Activated T-cell treated with anti-CD3 and anti-CD28 coated beads, Interleukin-2, amount 50 U/mL, for 48 hours (primary cell): ENCODE measurements around the gene TSKU.

Experiments used
- DNase-seq, 2 experiments: peaks; one replicate each; pipeline ENCODE4 v3.0.0-alpha.2; 2020

TSKU gene, protein sequence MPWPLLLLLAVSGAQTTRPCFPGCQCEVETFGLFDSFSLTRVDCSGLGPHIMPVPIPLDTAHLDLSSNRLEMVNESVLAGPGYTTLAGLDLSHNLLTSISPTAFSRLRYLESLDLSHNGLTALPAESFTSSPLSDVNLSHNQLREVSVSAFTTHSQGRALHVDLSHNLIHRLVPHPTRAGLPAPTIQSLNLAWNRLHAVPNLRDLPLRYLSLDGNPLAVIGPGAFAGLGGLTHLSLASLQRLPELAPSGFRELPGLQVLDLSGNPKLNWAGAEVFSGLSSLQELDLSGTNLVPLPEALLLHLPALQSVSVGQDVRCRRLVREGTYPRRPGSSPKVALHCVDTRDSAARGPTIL

DNA sequence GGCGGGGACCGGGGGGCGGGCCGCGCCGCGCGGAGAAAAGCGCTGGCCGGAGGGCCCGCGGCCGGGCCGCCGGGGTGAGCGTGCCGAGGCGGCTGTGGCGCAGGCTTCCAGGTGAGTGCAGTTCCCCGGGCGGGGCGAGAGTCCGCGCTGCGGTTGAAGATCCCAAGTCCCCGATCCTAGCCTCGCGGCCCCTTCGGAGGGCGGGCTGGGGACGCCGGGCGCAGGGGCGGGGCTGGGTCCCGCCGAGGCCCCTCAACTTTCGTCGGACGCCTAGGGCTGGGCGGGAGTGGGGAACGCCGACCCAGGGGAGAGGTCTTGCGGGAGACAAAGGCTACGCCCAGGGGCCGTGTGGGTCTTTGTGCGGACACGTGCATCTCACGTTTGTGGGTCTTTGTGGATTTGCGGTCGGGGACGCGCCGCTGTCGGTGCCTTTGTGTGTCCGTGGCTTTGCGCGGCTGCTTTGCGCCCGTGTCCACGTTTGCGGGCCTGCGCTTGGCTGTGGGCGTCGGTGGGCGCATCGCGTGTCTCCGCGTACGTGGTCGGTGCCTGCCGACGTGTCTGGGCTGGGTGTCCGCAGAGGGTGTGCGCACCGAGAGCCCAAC, at the start of gene TSKU:
TSS of gene TSKU (plus strand) at position 63 of the 602 bp plus-strand sequence. CDS start 12,261 bp downstream, outside the sequence.
- DNase-seq = no peak

DNA sequence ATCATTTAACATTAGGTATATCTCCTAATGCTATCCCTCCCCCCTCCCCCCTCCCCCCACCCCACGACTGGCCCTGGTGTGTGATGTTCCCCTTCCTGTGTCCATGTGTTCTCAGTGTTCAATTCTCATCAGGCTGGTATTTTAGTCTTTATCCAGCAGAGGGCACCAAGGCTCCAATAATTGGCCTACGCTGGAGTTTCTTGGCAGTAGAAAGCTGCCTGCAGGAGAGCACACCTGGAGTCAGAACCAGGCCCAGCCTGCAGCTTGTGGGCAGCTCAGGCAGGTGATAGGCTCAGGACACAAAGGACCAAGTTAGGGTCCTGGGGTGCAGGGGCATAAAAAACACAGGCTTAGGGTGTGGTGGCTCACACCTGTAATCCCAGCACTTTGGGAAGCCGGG, 49.2 kb upstream of the TSKU start:
- DNase-seq = peak; percentile 48 to 52

DNA sequence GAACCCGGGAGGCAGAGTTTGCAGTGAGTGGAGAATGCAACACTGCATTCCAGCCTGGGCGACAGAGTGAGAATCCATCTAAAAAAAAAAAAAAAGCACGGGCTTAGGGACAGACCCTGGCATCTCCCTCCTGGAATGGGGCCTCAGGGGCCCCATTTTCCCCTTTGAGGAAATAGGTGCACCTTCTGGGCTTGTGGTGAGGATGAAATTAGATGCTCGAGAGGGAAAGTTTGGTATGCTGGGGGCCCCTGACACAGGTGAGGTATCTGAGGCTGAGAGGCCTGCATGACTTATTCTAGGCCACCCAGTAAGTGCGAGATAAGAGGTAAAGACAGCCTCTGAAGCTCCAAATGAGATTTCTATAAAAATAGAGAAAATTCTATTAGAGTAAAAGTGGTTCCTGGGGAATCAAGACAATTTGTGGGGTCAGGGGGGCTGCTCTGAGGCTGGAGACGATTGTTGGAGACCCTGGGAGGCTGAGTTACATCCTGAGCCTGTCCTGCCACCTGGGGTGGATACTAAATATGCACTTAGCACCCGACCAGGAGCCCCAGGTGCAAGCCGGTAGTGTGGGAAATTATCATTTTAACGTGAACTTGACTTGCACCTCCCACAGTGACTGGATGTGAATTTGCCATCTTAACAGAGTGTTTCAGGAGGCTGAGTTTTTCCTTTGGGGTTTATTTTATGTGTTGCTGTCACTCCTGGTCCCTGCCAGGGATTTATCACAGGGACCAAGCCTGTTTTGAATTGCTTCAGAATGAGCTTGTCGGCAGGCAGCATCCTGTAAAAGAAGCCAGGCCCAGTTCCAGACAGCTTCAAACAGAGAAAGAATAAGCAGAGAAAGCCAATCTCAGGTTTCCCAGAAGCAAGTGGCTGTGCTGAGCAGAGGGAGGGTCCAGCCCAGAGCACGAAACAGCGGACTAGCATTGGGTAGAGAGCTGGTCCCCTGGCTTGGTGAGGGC, 48.4 kb upstream of the TSKU start:
- no peak for DNase-seq

DNA sequence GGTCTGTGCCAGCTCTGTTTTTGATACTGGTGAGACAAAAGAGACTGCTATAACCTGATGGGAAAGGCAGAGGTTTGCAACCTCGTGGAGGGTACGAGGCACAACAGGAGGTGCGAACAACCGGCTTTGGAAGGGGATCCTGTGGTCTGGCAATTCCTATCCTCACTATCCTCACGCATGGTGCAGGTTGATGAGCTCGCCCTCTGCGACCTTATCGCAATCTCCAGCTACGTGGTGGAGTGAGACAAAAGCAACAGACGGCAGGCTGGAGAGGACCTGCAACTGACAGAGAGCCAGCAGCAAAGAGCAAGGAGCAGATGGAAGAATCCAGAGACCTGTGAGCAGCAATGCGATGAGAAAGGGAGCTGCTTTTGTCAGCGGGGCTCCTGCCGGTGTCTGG, 47.3 kb upstream of the TSKU start:
- DNase-seq = no peak

DNA sequence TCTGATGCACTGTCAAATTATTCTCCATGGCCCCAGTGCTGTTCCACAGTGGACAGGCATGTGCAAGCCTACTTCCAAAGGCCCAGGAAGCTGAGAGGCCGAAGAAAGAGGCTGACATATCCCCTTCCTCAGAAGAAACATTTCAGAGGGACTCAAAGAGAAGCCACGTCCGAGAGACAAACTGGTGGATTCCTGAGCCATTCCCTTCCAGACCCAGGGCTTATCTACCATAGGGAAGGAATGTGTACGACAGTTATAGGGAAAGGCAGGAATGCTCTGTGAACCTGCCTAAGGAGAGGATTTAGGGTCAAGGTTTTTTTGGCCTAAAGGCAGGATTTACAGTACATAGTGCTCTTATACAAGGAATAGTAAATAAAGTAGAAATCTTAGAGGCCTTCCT, 46.9 kb upstream of the TSKU start:
- no peak for DNase-seq

DNA sequence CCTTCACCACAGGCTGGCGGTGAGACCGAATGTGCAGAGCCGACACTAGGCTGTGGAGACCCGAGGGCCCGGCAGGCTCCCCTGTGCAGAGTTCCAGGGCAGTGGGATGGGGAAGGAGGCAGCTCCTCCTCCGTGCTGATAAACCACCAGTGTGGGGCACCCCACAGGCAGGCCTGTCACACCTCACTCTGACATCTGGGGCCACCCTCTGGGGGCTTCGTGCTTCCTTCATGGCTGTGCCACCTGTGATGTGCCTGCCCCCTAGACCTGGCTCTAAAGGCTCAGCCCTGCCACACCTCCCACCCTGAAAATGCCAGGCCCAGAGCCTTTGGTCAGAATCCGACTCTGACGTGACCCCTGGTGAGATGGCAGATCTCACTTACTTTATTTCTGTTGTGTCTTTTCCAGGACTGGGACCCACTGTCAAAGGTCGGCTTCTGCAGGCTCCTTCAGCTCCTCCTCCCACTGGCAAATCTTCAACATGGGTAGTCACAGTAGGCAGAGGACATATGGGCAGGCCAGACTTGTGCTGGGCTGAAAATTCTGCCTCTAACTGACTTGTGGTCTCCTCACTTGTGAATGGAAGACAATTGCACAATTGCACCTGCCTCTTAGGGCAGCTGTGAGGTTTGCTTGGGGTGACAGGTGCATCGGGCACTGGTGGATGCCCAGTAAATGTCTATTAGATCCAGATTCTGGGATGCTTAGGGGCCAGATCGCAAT, 46.2 kb upstream of the TSKU start:
- no peak for DNase-seq

DNA sequence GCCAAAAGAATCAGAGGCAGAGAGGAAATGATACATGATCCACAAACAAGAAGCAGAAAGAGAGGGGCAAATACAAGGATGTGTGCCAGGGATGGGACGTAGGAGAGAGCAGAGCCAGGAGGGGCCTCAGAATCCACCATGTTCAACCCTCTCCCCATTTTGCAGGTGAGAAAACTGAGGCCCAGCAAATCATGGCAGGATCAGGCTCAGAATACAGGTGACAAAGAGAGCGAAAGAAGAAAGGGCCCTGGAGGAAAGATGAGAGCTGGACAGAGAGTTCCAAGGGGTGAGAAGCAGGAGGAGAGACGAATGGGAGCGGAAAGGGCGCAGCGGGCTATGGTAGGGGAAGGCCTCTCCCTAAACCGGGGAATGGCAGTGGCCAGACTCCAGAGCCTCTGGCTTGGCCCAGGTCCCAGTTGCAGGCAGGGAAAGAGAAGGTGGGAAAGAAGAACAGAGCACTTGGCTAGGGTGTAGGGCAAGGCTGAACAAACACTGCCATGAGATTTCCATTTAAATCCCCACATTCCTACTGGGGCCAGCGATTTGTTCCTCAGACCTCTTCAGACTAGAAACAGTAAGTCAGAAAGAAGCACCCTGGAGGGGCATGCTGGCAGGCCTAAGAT, 44.4 kb upstream of the TSKU start:
- DNase-seq = no peak

DNA sequence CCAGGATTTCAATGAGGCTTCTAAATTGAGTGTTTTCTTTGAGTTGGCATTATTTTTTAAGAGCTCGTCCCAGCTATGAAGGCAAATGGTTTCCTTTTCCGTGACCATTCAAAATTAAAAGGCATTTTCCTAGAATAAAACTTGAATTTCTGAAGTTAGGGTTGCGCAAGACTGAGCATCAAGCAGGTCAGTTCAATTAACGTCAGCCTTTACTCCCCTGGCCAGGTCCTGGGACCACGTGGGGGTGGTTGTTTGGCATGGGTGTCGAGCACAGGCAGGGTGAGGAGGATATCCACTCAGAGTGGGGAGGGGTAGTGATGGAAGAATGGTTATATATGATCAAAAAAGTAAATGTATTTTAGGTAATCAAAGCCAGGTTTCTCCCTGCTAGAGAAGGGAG, 43.4 kb upstream of the TSKU start:
- DNase-seq = no peak

DNA sequence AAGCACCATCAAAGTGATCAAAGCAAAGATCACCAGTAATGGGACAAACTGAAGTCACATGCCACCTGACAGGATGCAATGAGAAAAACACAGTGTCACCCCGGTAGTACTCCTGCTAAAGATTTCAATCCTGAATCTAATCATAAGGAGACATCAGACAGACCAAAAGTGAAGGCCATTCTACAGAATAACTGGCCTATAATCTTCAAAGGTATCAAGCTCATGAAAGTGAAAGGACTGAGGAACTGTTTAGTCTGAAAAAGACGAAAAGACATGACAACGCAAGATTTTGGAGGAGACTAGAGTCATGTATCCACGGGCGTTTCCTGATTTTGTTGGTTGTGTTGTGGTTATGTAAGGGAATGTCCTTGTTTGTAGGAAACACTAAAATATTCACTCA, 42.4 kb upstream of the TSKU start:
- DNase-seq = no peak

DNA sequence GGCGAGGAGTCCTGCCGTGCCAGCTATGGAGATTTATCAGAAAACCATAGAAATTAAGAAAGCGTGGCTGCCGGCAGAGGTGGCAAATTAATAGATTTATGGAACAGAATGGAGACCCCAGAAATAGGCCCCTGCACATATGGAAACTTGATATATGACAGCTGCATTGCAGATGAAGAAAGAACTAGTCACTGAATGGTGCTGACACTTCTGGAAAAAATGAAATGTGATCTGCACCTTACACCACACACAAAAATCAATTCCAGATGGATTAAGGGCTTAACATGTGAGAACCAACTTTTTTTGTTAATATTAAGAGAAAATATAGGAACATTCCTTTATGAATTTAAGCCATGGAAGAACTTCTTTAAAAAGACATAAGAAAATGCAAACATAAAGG, 40.3 kb upstream of the TSKU start:
- DNase-seq = no peak

DNA sequence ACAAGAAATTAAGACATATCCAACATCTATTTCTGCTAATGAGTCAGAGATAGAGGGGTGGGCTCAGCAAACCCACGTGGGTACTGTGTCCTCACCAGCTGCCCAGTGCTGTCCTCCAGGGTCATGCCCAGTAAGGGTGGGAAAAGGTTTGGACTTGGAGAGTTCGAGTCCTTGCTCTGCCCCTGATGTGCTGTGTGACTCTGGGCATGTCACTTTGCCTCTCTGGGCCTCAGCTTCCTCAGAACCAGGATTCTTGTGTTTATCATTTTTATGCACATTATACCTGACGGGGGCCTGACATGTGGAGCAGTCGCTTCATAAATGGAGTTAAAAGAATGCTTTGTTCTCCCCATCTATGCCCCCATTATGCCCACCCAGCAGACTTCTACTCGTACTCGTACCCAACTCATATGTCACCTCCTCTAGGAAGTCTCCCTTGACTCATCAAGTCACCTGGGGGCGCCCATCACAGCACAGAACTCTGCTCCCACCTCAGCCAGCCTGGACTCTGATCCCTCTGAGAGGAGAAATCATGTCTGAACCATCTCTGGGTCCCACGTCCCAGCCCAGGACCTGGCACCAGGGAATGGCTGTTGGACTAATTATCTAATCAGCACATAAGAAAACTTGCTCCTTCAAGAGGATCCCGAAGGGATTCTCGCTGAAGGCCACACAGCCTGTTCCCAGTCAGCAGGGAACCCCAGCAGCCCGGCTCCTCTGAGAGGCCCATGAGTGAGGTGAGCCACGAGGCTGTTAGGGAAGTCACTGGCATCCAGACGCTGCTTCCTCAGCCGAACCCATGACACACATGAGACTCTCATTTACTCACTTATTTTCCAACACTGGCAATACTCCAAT, 38.7 kb upstream of the TSKU start:
- DNase-seq = no peak

DNA sequence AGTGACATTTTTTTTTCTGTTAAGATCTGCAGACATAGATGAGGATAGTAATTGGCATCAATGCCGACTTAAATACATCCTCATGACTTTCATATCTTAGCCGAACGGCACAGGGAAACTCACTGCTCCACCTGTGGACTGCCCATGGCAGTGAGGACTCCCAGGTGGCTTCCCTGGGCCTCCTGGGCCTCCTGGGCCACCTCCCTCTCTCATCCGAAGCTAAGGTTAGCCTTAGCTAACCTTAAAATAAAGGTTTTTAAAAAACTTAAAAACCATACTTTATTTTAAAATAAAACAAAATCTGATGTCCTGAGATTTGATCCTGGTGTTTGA, 38.1 kb upstream of the TSKU start:
- DNase-seq = no peak

DNA sequence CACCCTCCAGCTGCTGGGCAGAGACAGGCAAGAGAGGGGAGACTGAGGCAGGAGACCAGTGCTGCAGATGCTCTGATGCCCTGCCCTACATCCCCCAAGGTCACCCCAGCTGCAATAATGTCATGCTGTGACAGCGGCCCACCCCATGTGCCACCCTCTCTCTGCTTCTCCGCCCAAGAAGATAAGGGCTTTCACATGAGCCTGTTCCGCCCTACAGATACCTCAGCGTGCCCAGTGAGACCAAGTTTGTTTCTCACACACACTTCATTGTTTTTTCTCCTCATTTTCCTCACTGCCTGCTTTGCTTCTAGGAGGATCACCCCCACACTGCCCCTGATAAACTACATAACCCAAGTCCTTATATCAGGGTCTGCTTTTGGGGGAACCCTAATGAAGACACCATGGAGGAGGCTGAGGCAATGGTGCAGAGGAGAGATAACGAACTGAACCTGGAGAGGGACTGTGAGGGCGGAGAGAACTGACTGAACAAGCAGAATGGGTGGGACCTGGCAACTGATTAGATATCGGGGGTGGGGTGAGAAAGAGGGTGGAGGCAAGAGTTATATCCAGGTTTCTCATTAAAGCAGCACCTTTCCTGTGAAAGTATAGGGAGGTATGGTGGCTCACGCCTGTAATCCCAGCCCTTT, 37.5 kb upstream of the TSKU start:
- no peak for DNase-seq

DNA sequence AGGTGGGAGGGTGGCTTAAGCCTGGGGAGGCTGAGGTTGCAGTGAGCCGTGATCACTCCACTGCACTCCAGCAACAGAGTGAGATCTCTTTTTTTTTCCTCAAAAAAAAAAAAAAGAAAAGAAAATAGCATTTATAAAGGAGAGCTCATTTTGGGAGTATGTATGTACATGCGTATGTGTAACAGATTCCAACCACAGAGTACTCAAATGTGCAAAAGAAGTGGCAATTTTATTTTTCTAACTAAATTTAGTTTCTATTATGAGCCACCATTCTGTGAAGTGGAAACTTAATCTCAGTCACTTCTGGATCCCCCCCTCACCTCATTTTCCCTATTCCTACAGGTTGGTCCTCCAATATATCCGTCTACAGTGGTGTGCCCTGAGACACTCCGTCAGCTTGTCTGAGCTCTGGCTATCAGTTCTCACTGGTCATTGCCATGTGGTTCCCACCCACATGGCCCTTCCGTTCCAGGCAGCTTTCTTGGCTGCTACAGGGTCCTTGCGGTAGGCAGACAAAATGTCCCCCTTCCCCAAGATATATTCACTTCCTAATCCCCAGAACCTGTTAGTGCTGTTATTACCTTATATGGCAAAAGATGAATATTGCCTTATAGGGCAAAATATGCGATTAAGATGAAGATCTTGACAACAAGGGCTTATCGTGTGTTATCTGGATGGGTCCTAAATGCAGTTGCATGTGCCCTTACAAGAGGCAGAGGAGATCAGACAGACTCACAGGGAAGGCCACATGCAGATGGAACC, 35.8 kb upstream of the TSKU start:
- no peak for DNase-seq

DNA sequence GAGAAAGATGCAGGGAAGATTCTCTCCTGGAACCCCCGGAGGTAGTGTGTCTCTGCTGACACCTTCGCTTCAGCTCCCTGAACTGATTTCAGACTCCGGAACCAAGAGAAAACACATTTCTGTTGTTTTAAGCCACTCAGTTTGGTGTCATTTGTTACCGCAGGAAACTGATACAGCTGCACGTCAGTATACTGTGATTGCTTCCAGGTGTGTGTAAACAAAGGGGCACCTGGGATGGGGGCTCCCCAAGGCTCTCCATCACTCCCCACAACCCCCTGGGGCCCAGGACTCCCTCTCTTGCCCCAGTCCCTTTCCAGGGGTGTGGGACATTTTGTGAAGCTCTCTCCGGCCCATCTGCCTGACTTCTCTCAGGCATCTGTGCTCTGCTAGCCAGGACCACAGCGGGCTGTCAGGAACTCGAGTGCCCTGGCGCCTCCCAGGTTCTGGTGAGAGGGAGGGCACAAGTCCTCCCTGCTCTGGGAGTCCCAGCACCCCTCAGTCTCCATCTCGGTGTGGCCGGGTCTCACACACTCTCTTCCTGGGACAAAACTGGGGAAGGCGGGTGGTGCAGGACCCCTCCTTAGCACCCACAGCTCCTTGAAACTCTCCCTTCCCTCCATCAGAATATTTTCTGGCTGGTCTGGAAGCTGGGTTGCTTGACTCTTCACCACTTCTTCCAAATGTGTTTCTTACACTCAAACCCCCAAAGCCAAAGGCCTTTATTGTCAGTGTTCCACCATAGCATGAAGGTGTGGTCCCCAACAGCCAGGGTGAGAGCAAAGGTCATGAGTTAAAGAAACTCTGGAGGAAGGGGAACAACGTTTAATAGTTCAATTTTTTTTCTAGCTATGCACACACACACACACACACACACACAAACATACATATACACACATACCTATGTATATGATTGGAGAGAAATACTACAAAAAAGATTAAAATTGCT, 35.0 kb upstream of the TSKU start:
- no peak for DNase-seq

DNA sequence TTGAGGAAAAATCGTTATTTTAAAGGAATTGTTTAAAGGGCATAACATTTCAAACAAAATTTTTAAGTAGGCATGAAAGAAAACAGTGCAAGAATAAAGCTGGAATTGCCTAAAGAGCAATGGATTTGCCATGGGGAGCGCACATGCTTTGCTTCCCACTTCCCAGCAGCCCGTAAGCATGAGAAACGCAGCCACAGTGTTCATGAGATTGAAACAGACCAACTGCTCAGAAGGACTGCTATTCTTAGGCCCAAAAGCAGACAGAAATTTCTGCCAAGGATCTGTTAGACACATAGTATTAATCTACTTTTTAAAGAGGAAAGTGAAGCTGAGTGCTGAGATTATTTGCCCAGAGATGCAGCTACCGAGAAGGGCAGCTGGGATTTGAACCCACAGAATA, 34.2 kb upstream of the TSKU start:
- DNase-seq = no peak

DNA sequence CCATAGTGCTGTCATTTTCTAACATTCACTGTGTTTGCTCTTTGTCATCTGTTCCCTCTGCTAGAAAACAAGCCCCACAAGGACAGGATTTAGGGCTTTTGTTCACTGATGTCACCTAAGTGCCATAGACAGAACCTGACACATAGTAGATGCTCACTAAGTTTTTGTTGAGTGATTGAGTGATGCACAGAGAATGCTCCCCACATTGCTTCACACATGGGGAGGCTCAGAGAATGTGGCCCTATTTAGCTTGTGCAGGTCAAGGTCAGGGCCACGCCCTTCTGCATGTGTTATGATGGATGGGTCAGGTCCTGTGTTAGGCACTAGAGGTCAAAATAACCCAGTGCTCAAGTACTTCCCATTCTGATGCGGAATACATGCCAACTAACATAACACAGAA, 33.1 kb upstream of the TSKU start:
- no peak for DNase-seq

DNA sequence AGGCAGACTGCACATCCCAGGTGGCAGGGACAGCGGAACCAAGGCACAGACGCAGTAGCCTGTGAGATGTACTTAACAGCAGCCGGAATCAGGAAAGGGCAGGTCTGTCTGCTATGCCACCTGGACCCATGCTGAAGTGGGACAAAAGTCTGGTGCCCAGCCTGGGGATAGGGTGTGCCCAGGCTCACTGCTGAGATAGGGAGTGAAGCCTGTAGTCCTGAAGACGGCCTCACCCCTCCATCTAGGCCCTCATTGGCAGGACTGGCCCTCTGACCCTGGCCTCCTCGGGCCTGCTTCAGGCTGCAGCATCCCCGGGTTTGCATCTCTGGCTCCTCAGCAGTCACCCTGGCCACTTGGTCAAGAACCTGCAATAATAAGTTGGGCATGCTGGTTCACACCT, 32.4 kb upstream of the TSKU start:
- DNase-seq = no peak
